HG03175 (cell line): ENCODE measurements around the gene PLA1A.
A peak's percentile ranks its signal among the peaks of the same experiment; 100 is the strongest.

Experiments used
- ATAC-seq: cut with Tn5 transposase; IDR thresholded peaks from one replicate; pipeline ENCODE4 v1.9.1; 2021; ENCODE audit warnings: mild to moderate bottlenecking, moderate library complexity; ENCODE audit not compliant: unreplicated experiment

Gene PLA1A

GRCh38 chr3:119636249-119636648 is 38.6 kb downstream of the PLA1A start:
- no peak for ATAC-seq

- ATAC-seq: no peak
Observed at GRCh38 chr3:119636891-119637611, 39.4 kb downstream of the PLA1A start.

- peak; percentile 44 for ATAC-seq
Observed at GRCh38 chr3:119637679-119638477, 40.2 kb downstream of the PLA1A start.

- no peak for ATAC-seq
Observed at GRCh38 chr3:119639494-119640350, 42.0 kb downstream of the PLA1A start.

GRCh38 chr3:119641416-119641815 is 43.7 kb downstream of the PLA1A start:
- no peak for ATAC-seq

GRCh38 chr3:119642746-119643473 is 45.2 kb downstream of the PLA1A start:
- ATAC-seq: no peak

- no peak for ATAC-seq
Observed at GRCh38 chr3:119643528-119643927, 45.8 kb downstream of the PLA1A start.

- ATAC-seq: no peak
Observed at GRCh38 chr3:119644481-119644880, 46.8 kb downstream of the PLA1A start.

- no peak for ATAC-seq
Observed at GRCh38 chr3:119645813-119646212, 48.1 kb downstream of the PLA1A start.

GRCh38 chr3:119647171-119647570 is 49.5 kb downstream of the PLA1A start:
- no peak for ATAC-seq

GRCh38 chr3:119647843-119648575 is 50.3 kb downstream of the PLA1A start:
- no peak for ATAC-seq

- no peak for ATAC-seq
Observed at GRCh38 chr3:119649761-119650160, 52.1 kb downstream of the PLA1A start.

GRCh38 chr3:119652306-119653033 is 54.8 kb downstream of the PLA1A start:
- no peak for ATAC-seq

GRCh38 chr3:119653876-119654275 is 56.2 kb downstream of the PLA1A start:
- ATAC-seq: no peak

GRCh38 chr3:119657887-119658702 is 60.4 kb downstream of the PLA1A start:
- ATAC-seq: peak; percentile 52

- no peak for ATAC-seq
Observed at GRCh38 chr3:119658994-119659393, 61.3 kb downstream of the PLA1A start.

- ATAC-seq: no peak
Observed at GRCh38 chr3:119659606-119660291, 62.1 kb downstream of the PLA1A start.
